CD8-positive, alpha-beta memory T cell (primary cell): ENCODE measurements around the gene KATNAL1. TPM values are rescaled to one million over a fixed set of nuclear protein-coding genes. Genes with fewer than 3 reads are reported as not detected.
A peak's percentile ranks its signal among the peaks of the same experiment; 100 is the strongest.

Experiments
- CTCF ChIA-PET: fragments of 350-600 bp; sonication (Branson Sonifier 250); formaldehyde crosslinking; loops from one replicate; lab custom pipeline; 2021; ENCODE audit warnings: antibody characterized with exemption; lab: Charles Lee
- POLR2A ChIA-PET: fragments of 350-600 bp; sonication (Branson Sonifier 250); formaldehyde crosslinking; loops from one replicate; lab custom pipeline; 2021; ENCODE audit warnings: antibody characterized with exemption; lab: Charles Lee
- DNase-seq, 5 donors: peaks; one replicate each; pipeline versions ENCODE4 v3.0.0 to v3.0.0-alpha.2; 2020 to 2022; ENCODE audit warnings: mixed read lengths in 1 of 5
- H3K27ac ChIP-seq: one replicate; pipeline ENCODE4 v1.7.0; 2013; ENCODE audit warnings: low read depth, mild to moderate bottlenecking, low read length, moderate library complexity
- H3K27me3 ChIP-seq: 2 replicates; pipeline ENCODE4 v1.7.0; 2013; ENCODE audit warnings: low read length, mild to moderate bottlenecking; ENCODE audit not compliant: insufficient read depth, poor library complexity, severe bottlenecking
- H3K36me3 ChIP-seq: 2 replicates; pipeline ENCODE4 v1.7.0; 2013; ENCODE audit warnings: mild to moderate bottlenecking, low read length, moderate library complexity; ENCODE audit not compliant: insufficient read depth
- H3K4me1 ChIP-seq: 2 replicates; pipeline ENCODE4 v1.7.0; 2013; ENCODE audit warnings: mild to moderate bottlenecking, low read length, moderate library complexity; ENCODE audit not compliant: insufficient read depth
- H3K4me3 ChIP-seq: 2 replicates; pipeline ENCODE4 v1.7.0; 2013; ENCODE audit warnings: mild to moderate bottlenecking, low read length
- H3K9me3 ChIP-seq: 2 replicates; pipeline ENCODE4 v1.7.0; 2013; ENCODE audit warnings: mild to moderate bottlenecking, low read length
- H3K27ac Mint-ChIP-seq, 8 donors: one replicate each; pipeline ENCODE4 v1.8.0; 2020 to 2021; ENCODE audit warnings: mixed read lengths in 8 of 8, mild to moderate bottlenecking in 6 of 8, inconsistent platforms in 3 of 8, moderate library complexity in 3 of 8
- H3K27me3 Mint-ChIP-seq, 2 donors: one replicate each; pipeline ENCODE4 v1.8.0; 2020 to 2021; ENCODE audit warnings: mixed read lengths in 2 of 2, mild to moderate bottlenecking in 1 of 2, moderate library complexity in 1 of 2
- H3K36me3 Mint-ChIP-seq, 3 donors: one replicate each; pipeline ENCODE4 v1.8.0; 2020 to 2021; ENCODE audit warnings: mixed read lengths in 3 of 3, inconsistent platforms in 1 of 3, mild to moderate bottlenecking in 1 of 3
- H3K4me1 Mint-ChIP-seq, 3 donors: one replicate each; pipeline ENCODE4 v1.8.0; 2020 to 2021; ENCODE audit warnings: mixed read lengths in 3 of 3, inconsistent platforms in 1 of 3, mild to moderate bottlenecking in 1 of 3
- H3K4me3 Mint-ChIP-seq, 7 donors: one replicate each; pipeline ENCODE4 v1.8.0; 2020 to 2021; ENCODE audit warnings: mixed read lengths in 7 of 7, mild to moderate bottlenecking in 6 of 7, moderate library complexity in 4 of 7, inconsistent platforms in 2 of 7
- H3K9me3 Mint-ChIP-seq, 5 donors: one replicate each; pipeline ENCODE4 v1.8.0; 2020 to 2022; ENCODE audit warnings: mixed read lengths in 5 of 5, mild to moderate bottlenecking in 3 of 5, moderate library complexity in 2 of 5, inconsistent platforms in 1 of 5
- polyA plus RNA-seq: library from polyadenylated mRNA; unstranded; fragments of 300-500 nt; fragmentation: Illumina TruSeq; gene quantifications from one replicate; pipeline ENCODE4 v1.2.3, GENCODE V29; 2021
- total RNA-seq, 2 experiments: library from RNA; stranded (reverse); gene quantifications; one replicate each; pipeline ENCODE4 v1.2.3, GENCODE V29; 2021

Gene KATNAL1
- total and polyA plus RNA-seq, 3 experiments from 2014 or later, result 5.6 to 16.5 (median 11.0) TPM

GRCh38 chr13:30305456-30305970, 1.8 kb downstream of the KATNAL1 start:
- peaks cover 39 to 55% (median 46%) of the 10 kb centered on the region in 3 donors for H3K4me1 Mint-ChIP-seq
- H3K4me3 Mint-ChIP-seq, result peak overlapping the region; percentile 17 to 56 (median 30)

GRCh38 chr13:30303269-30303668, 4.1 kb downstream of the KATNAL1 start:
- H3K27me3 ChIP-seq, result no peaks in the 10 kb centered on the region
- H3K4me3 ChIP-seq, result no peak overlapping the region
- ChIA-PET POLR2A (interaction anchor here (0.6 kb wide), 1 partner anchor 32 kb away, joined by 8 read pairs; no protein-coding TSS in a partner anchor), CTCF (interaction anchor here (1.6 kb wide), 1 partner anchor 11 kb away, joined by 3 read pairs; no protein-coding TSS in a partner anchor)
- Mint-ChIP-seq H3K4me1 (peaks cover 39 to 66% (median 51%) of the 10 kb centered on the region in 3 donors), H3K27ac (peak overlapping the region in 4 of 8 donors; percentile 0 to 68 (median 18)), H3K9me3 (no peaks in the 10 kb centered on the region), H3K36me3 (peaks cover 0 to 2% (median 2%) of the 10 kb centered on the region in 3 donors), H3K27me3 (no peaks in the 10 kb centered on the region), H3K4me3 (peak overlapping the region in 1 of 7 donors; percentile 78)
- no peaks in the 10 kb centered on the region for H3K9me3 ChIP-seq
- no peaks in the 10 kb centered on the region for H3K36me3 ChIP-seq
- no peak for DNase-seq
- no peak overlapping the region for H3K27ac ChIP-seq
- H3K4me1 ChIP-seq, result peaks cover 10% of the 10 kb centered on the region

More at GRCh38 chr13:30305456-30305970, 1.8 kb downstream of the KATNAL1 start:
- H3K9me3 ChIP-seq, result no peaks in the 10 kb centered on the region
- H3K27ac Mint-ChIP-seq, result peak overlapping the region in 2 of 8 donors; percentile 12 to 24
- no peaks in the 10 kb centered on the region for H3K9me3 Mint-ChIP-seq
- CTCF ChIA-PET, result interaction anchor here (0.9 to 1.4 kb wide), 2 partner anchors 45 to 105 kb away, joined by 3 to 4 read pairs; no protein-coding TSS in a partner anchor
- peaks cover 0 to 2% (median 0%) of the 10 kb centered on the region in 3 donors for H3K36me3 Mint-ChIP-seq
- no peak for DNase-seq
- no peaks in the 10 kb centered on the region for H3K27me3 ChIP-seq
- H3K4me1 ChIP-seq, result peaks cover 10% of the 10 kb centered on the region
- no peaks in the 10 kb centered on the region for H3K36me3 ChIP-seq
- H3K27me3 Mint-ChIP-seq, result peaks cover 0 to 1% of the 10 kb centered on the region in 2 donors
- no peak overlapping the region for H3K4me3 ChIP-seq
- POLR2A ChIA-PET, result no interaction called here
- H3K27ac ChIP-seq, result no peak overlapping the region

GRCh38 chr13:30301827-30302226, 5.5 kb downstream of the KATNAL1 start:
- Histone ChIP-seq H3K4me3 (no peak overlapping the region), H3K9me3 (no peaks in the 10 kb centered on the region), H3K4me1 (peaks cover 5% of the 10 kb centered on the region), H3K36me3 (no peaks in the 10 kb centered on the region), H3K27me3 (no peaks in the 10 kb centered on the region), H3K27ac (no peak overlapping the region)
- POLR2A ChIA-PET, result no interaction called here
- no peak overlapping the region for H3K27ac Mint-ChIP-seq
- no peaks in the 10 kb centered on the region for H3K9me3 Mint-ChIP-seq
- CTCF ChIA-PET, result interaction anchor here (1.6 kb wide), 1 partner anchor 9 kb away, joined by 3 read pairs; no protein-coding TSS in a partner anchor
- no peak for DNase-seq
- H3K4me3 Mint-ChIP-seq, result no peak overlapping the region
- peaks cover 0 to 2% (median under 1%) of the 10 kb centered on the region in 3 donors for H3K36me3 Mint-ChIP-seq
- no peaks in the 10 kb centered on the region for H3K27me3 Mint-ChIP-seq
- peaks cover 34 to 59% (median 51%) of the 10 kb centered on the region in 3 donors for H3K4me1 Mint-ChIP-seq

- H3K4me3 Mint-ChIP-seq, result no peak overlapping the region
- H3K27ac ChIP-seq, result no peak overlapping the region
- CTCF ChIA-PET, result no interaction called here
- peaks cover 0 to 2% (median 0%) of the 10 kb centered on the region in 3 donors for H3K36me3 Mint-ChIP-seq
- H3K36me3 ChIP-seq, result no peaks in the 10 kb centered on the region
- no peaks in the 10 kb centered on the region for H3K9me3 ChIP-seq
- H3K4me1 Mint-ChIP-seq, result peaks cover 28 to 52% (median 43%) of the 10 kb centered on the region in 3 donors
- no peaks in the 10 kb centered on the region for H3K27me3 ChIP-seq
- DNase-seq, result no peak
- no peaks in the 10 kb centered on the region for H3K27me3 Mint-ChIP-seq
- H3K4me3 ChIP-seq, result no peak overlapping the region
- POLR2A ChIA-PET, result no interaction called here
- H3K27ac Mint-ChIP-seq, result no peak overlapping the region
- no peaks in the 10 kb centered on the region for H3K9me3 Mint-ChIP-seq
- no peaks in the 10 kb centered on the region for H3K4me1 ChIP-seq
Measured at GRCh38 chr13:30300596-30300995, 6.8 kb downstream of the KATNAL1 start.

- no peaks in the 10 kb centered on the region for H3K27me3 ChIP-seq
- Mint-ChIP-seq H3K4me1 (peaks cover 26 to 48% (median 35%) of the 10 kb centered on the region in 3 donors), H3K27me3 (no peaks in the 10 kb centered on the region), H3K9me3 (no peaks in the 10 kb centered on the region), H3K36me3 (peaks cover 0 to 3% (median 2%) of the 10 kb centered on the region in 3 donors), H3K27ac (peak overlapping the region in 1 of 8 donors; percentile 36), H3K4me3 (no peak overlapping the region)
- H3K4me1 ChIP-seq, result no peaks in the 10 kb centered on the region
- CTCF ChIA-PET, result interaction anchor here (0.5 kb wide), 1 partner anchor 16 kb away, joined by 3 read pairs; no protein-coding TSS in a partner anchor
- H3K9me3 ChIP-seq, result no peaks in the 10 kb centered on the region
- no peak overlapping the region for H3K27ac ChIP-seq
- DNase-seq, result no peak
- H3K4me3 ChIP-seq, result no peak overlapping the region
- H3K36me3 ChIP-seq, result no peaks in the 10 kb centered on the region
- POLR2A ChIA-PET, result no interaction called here
Measured at GRCh38 chr13:30299786-30300185, 7.6 kb downstream of the KATNAL1 start.

GRCh38 chr13:30295116-30295515, 12.2 kb downstream of the KATNAL1 start:
- no peak for DNase-seq
- H3K36me3 ChIP-seq, result no peaks in the 10 kb centered on the region
- Mint-ChIP-seq H3K9me3 (no peaks in the 10 kb centered on the region), H3K27me3 (no peaks in the 10 kb centered on the region), H3K36me3 (peaks cover 0 to 3% (median 3%) of the 10 kb centered on the region in 3 donors), H3K4me3 (no peak overlapping the region), H3K27ac (no peak overlapping the region), H3K4me1 (peaks cover 7 to 35% (median 26%) of the 10 kb centered on the region in 3 donors)
- CTCF ChIA-PET, result no interaction called here
- H3K27ac ChIP-seq, result no peak overlapping the region
- no peaks in the 10 kb centered on the region for H3K9me3 ChIP-seq
- no peaks in the 10 kb centered on the region for H3K4me1 ChIP-seq
- no peaks in the 10 kb centered on the region for H3K27me3 ChIP-seq
- POLR2A ChIA-PET, result no interaction called here
- H3K4me3 ChIP-seq, result no peak overlapping the region

GRCh38 chr13:30294004-30294403, 13.3 kb downstream of the KATNAL1 start:
- Histone ChIP-seq H3K9me3 (no peaks in the 10 kb centered on the region), H3K36me3 (no peaks in the 10 kb centered on the region), H3K27ac (no peak overlapping the region), H3K4me3 (no peak overlapping the region), H3K4me1 (no peaks in the 10 kb centered on the region), H3K27me3 (no peaks in the 10 kb centered on the region)
- ChIA-PET CTCF (no interaction called here), POLR2A (no interaction called here)
- no peak for DNase-seq
- H3K4me1 Mint-ChIP-seq, result peaks cover 7 to 34% (median 22%) of the 10 kb centered on the region in 3 donors
- no peaks in the 10 kb centered on the region for H3K9me3 Mint-ChIP-seq
- peaks cover 0 to 3% (median 1%) of the 10 kb centered on the region in 3 donors for H3K36me3 Mint-ChIP-seq
- no peak overlapping the region for H3K4me3 Mint-ChIP-seq
- no peaks in the 10 kb centered on the region for H3K27me3 Mint-ChIP-seq
- H3K27ac Mint-ChIP-seq, result no peak overlapping the region

GRCh38 chr13:30292325-30292724, 15.0 kb downstream of the KATNAL1 start:
- Mint-ChIP-seq H3K36me3 (peaks cover 0 to 4% (median 1%) of the 10 kb centered on the region in 3 donors), H3K4me3 (no peak overlapping the region), H3K27me3 (no peaks in the 10 kb centered on the region), H3K9me3 (no peaks in the 10 kb centered on the region), H3K4me1 (peaks cover 4 to 27% (median 18%) of the 10 kb centered on the region in 3 donors), H3K27ac (peak overlapping the region in 1 of 8 donors; percentile 52)
- Histone ChIP-seq H3K4me3 (no peak overlapping the region), H3K4me1 (no peaks in the 10 kb centered on the region), H3K9me3 (no peaks in the 10 kb centered on the region), H3K36me3 (no peaks in the 10 kb centered on the region), H3K27me3 (no peaks in the 10 kb centered on the region), H3K27ac (no peak overlapping the region)
- DNase-seq, result no peak
- ChIA-PET POLR2A (no interaction called here), CTCF (interaction anchor here (1.4 kb wide), 1 partner anchor 10 kb away, joined by 3 read pairs; no protein-coding TSS in a partner anchor)
